Gastrocnemius medialis (tissue), 4 donors: ENCODE measurements around the gene THBD. TPM values are rescaled to one million over a fixed set of nuclear protein-coding genes. Genes with fewer than 3 reads are reported as not detected.

ENCODE experiments used
- ATAC-seq, 2 donors: fragments of 150-250 bp; one replicate each; pipeline ENCODE4 v1.9.1; 2016
- DNase-seq, 2 donors: peaks; one replicate each; pipeline ENCODE4 v3.0.0-alpha.2; 2019
- H3K27ac ChIP-seq, 4 donors: fragments of 200-600 bp; sonication (generic); 1 replicate in 1 of 4; 2 replicates in 3 of 4; pipeline ENCODE4 v1.5.1; 2016 to 2018; ENCODE audit warnings: mild to moderate bottlenecking in 2 of 4, moderate library complexity in 1 of 4
- H3K27me3 ChIP-seq, 3 donors: fragments of 200-600 bp; sonication (generic) in 2 of 3; 1 replicate in 1 of 3; 2 replicates in 2 of 3; pipeline versions ENCODE4 v1.5.1 to v1.6.0; 2016 to 2019; ENCODE audit warnings: mild to moderate bottlenecking in 1 of 3, moderate library complexity in 1 of 3
- H3K36me3 ChIP-seq, 2 donors: fragments of 200-600 bp; sonication (generic) in 1 of 2; one replicate each; pipeline ENCODE4 v1.5.1; 2017 to 2018
- H3K4me1 ChIP-seq, 2 donors: fragments of 200-600 bp; sonication (generic) in 1 of 2; one replicate each; pipeline ENCODE4 v1.5.1; 2016 to 2017; ENCODE audit warnings: mild to moderate bottlenecking in 2 of 2
- H3K4me3 ChIP-seq, 4 donors: fragments of 200-600 bp; sonication (generic) in 3 of 4; 1 replicate in 1 of 4; 2 replicates in 3 of 4; pipeline ENCODE4 v1.5.1; 2016 to 2019; ENCODE audit warnings: mild to moderate bottlenecking in 2 of 4
- H3K9me3 ChIP-seq, 3 donors: fragments of 200-600 bp; sonication (generic) in 2 of 3; 1 replicate in 1 of 3; 2 replicates in 2 of 3; pipeline ENCODE4 v1.5.1; 2016 to 2019
- POLR2A ChIP-seq, 2 donors: fragments of 450-650 bp; IDR thresholded peaks; one replicate each; pipeline ENCODE4 v1.6.1; 2017; ENCODE audit warnings: antibody characterized with exemption in 2 of 2, mild to moderate bottlenecking in 2 of 2, moderate library complexity in 2 of 2
- in situ Hi-C, 4 donors: fragments of 200-750 bp; cut with MboI; loops; one replicate each; pipeline versions ENCODE4 v1.15.0 to v1.8.0; 2017; ENCODE audit warnings: low sequenced_read_pairs in 4 of 4
- intact Hi-C: fragments of 100-400 bp; cut with DNase I; formaldehyde crosslinking; loops from one replicate; pipeline ENCODE4 v1.15.1; 2023; ENCODE audit warnings: low total_unique reads
- total RNA-seq, 4 donors: library from RNA; depleted of rRNA; stranded (reverse); fragments of >200 nt; gene quantifications; one replicate each; pipeline versions ENCODE4 v1.1.0 to v1.2.3, GENCODE V29; 2016
- TF ChIP-seq, protein P1 (sequence below), 5 experiments: fragments of 450-650 bp in 3 of 5; fragments of 200-600 bp in 2 of 5; sonication (generic) in 2 of 5; IDR thresholded peaks in 4 of 5; conservative IDR thresholded peaks in 1 of 5; 1 replicate in 4 of 5; 2 replicates in 1 of 5; pipeline ENCODE4 v1.5.1; 2016 to 2019; ENCODE audit warnings: antibody characterized with exemption in 5 of 5, mild to moderate bottlenecking in 3 of 5, moderate library complexity in 3 of 5

The THBD gene
- total RNA-seq, 4 donors from 2014 or later: 9.0 to 25.7 (median 17.5) TPM

- no peak for TF ChIP-seq POLR2A (IDR thresholded peaks at IDR 0.05)
- TF ChIP-seq, protein P1, sequence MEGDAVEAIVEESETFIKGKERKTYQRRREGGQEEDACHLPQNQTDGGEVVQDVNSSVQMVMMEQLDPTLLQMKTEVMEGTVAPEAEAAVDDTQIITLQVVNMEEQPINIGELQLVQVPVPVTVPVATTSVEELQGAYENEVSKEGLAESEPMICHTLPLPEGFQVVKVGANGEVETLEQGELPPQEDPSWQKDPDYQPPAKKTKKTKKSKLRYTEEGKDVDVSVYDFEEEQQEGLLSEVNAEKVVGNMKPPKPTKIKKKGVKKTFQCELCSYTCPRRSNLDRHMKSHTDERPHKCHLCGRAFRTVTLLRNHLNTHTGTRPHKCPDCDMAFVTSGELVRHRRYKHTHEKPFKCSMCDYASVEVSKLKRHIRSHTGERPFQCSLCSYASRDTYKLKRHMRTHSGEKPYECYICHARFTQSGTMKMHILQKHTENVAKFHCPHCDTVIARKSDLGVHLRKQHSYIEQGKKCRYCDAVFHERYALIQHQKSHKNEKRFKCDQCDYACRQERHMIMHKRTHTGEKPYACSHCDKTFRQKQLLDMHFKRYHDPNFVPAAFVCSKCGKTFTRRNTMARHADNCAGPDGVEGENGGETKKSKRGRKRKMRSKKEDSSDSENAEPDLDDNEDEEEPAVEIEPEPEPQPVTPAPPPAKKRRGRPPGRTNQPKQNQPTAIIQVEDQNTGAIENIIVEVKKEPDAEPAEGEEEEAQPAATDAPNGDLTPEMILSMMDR (IDR thresholded peaks at IDR 0.05 in 4 of 5, conservative IDR thresholded peaks at IDR 0.05 in 1 of 5): no peak
- peak overlapping the region; percentile 57 to 88 (median 68) for H3K27ac ChIP-seq
- peaks cover 20 to 23% of the 10 kb centered on the region in 2 donors for H3K4me1 ChIP-seq
- ATAC-seq: peak in 1 of 2 donors; percentile 36
- no peaks in the 10 kb centered on the region for H3K27me3 ChIP-seq
- H3K36me3 ChIP-seq: no peaks in the 10 kb centered on the region
- no peaks in the 10 kb centered on the region for H3K9me3 ChIP-seq
- no peak overlapping the region for H3K4me3 ChIP-seq
- intact Hi-C loops (loop anchor here (5.0 kb wide), 1 partner anchor 41 kb away; no protein-coding TSS in a partner anchor), in situ Hi-C loops (no loop called here)
- DNase-seq: no peak
Measured at GRCh38 chr20:23092861-23093495, 43.5 kb upstream of the THBD start.

DNA sequence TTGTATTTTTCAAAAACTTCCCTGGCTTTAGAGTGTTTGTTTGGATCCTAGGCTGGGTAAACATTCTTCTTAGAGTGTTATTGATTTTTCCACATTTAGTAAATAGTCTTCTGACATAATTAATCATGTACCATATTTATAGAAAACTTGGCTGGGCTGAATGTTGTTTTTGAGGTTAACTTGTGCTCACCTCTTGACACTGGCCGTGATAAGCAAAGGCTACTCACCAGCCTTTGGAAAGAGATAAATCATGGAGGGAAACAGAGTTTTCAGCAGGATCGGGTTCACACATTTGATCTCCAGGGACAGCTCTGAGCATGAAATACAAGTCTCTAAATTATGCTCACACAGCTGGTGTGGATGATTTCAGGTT, 42.9 kb upstream of the THBD start:
- no peaks in the 10 kb centered on the region for H3K36me3 ChIP-seq
- in situ Hi-C loops (no loop called here), intact Hi-C loops (loop anchor here (5.0 kb wide), 1 partner anchor 40 kb away; no protein-coding TSS in a partner anchor)
- H3K4me1 ChIP-seq: peaks cover 23 to 26% of the 10 kb centered on the region in 2 donors
- no peak for TF ChIP-seq POLR2A (IDR thresholded peaks at IDR 0.05)
- TF ChIP-seq, protein P1 (IDR thresholded peaks at IDR 0.05 in 4 of 5, conservative IDR thresholded peaks at IDR 0.05 in 1 of 5): no peak
- DNase-seq (no peak), ATAC-seq (peak in 1 of 2 donors; percentile 76)
- no peaks in the 10 kb centered on the region for H3K9me3 ChIP-seq
- H3K4me3 ChIP-seq: no peak overlapping the region
- H3K27ac ChIP-seq: peak overlapping the region; percentile 57 to 88 (median 68)
- H3K27me3 ChIP-seq: no peaks in the 10 kb centered on the region

DNA sequence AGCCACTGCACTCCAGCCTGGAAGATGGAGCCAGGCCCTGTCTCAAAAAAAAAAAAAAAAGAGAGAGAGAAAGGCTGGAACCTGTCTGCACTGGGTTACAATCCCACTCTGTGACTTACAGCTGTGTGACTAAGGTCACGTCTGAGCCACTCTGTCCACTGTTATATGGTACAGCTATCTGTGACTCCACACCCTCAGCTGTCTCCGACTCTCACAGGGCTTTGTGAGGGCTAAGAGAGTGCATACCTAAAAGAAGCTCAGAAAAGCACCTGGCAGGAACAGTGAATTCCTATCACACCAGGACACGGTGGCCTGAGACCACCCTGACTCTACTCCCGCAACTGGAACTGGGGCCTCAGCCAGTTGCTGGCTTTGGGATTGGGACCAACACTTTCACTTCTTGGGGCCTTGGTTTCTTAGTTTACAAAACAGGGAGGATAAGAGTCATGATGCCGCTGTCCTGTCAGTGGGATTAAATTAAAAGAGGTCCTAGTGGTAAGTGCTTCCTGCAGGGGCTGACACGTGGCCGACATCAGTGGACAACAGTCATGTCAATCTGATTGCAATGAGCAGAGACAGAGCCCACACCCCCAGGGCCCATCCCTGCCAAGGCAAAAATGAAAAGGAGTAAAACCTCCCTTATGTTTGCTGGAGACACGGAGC, 42.4 kb upstream of the THBD start:
- Histone ChIP-seq H3K9me3 (no peaks in the 10 kb centered on the region), H3K27ac (peak overlapping the region; percentile 57 to 88 (median 68)), H3K4me1 (peaks cover 23 to 31% of the 10 kb centered on the region in 2 donors), H3K36me3 (no peaks in the 10 kb centered on the region), H3K27me3 (no peaks in the 10 kb centered on the region), H3K4me3 (no peak overlapping the region)
- no peak for DNase-seq
- in situ Hi-C loops: no loop called here
- TF ChIP-seq, protein P1 (IDR thresholded peaks at IDR 0.05 in 4 of 5, conservative IDR thresholded peaks at IDR 0.05 in 1 of 5): no peak
- TF ChIP-seq POLR2A (IDR thresholded peaks at IDR 0.05): no peak
- intact Hi-C loops: loop anchor here (5.0 kb wide), 1 partner anchor 40 kb away; no protein-coding TSS in a partner anchor
- ATAC-seq: peak; percentile 53 to 68

DNA sequence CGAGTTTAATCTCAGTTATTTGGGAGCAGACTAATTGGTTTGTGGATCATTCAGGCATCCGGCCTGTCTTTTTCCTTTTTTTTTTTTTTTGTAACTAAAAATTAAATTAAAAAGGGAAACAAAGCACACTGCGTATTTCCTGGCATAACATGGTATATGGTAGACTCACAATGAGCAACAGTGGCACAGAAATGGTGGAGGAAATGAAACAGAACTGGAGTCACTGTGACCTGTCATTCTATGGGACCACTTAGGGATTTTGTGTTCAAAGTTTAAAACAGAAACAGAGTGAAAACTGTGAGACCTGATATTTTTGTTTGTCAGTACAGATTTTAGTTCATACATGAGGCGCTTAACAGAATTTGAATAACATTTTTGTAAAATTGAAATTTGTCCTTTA, 41.4 kb upstream of the THBD start:
- Histone ChIP-seq H3K36me3 (no peaks in the 10 kb centered on the region), H3K4me3 (no peak overlapping the region), H3K4me1 (peaks cover 23 to 35% of the 10 kb centered on the region in 2 donors), H3K27ac (no peak overlapping the region), H3K27me3 (no peaks in the 10 kb centered on the region), H3K9me3 (no peaks in the 10 kb centered on the region)
- TF ChIP-seq POLR2A (IDR thresholded peaks at IDR 0.05): no peak
- ATAC-seq (no peak), DNase-seq (no peak)
- in situ Hi-C loops: no loop called here
- intact Hi-C loops: loop anchor here (5.0 kb wide), 1 partner anchor 39 kb away; no protein-coding TSS in a partner anchor

DNA sequence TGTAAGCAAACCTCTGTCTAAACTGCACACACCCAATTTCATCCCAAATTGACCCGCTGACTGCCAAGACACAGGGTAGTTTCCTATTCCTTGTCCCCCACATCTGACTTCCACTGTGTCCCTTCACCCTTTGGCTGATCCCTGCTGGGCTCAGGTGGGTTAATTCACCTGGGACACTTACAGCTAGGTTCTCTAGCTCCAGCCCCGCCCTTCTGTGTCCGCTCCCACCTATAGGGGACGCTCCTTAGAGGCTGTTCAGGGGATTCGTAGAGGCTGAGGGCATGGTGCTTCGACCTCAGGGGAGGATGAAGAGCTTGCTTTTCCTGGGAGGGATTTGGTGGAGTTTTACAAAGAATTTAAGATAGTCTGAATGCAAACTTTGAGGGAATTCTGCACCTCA, 40.7 kb upstream of the THBD start:
- Histone ChIP-seq H3K9me3 (no peaks in the 10 kb centered on the region), H3K27ac (no peak overlapping the region), H3K27me3 (no peaks in the 10 kb centered on the region), H3K4me1 (peaks cover 23 to 35% of the 10 kb centered on the region in 2 donors), H3K36me3 (no peaks in the 10 kb centered on the region), H3K4me3 (no peak overlapping the region)
- intact Hi-C loops (loop anchor here (5.0 kb wide), 1 partner anchor 38 kb away; no protein-coding TSS in a partner anchor), in situ Hi-C loops (no loop called here)
- DNase-seq (no peak), ATAC-seq (no peak)
- TF ChIP-seq POLR2A (IDR thresholded peaks at IDR 0.05): no peak
- TF ChIP-seq, protein P1 (IDR thresholded peaks at IDR 0.05 in 4 of 5, conservative IDR thresholded peaks at IDR 0.05 in 1 of 5): no peak
